Activated T-helper 1 cell treated with anti-CD3 and anti-CD28 coated beads, Interleukin-2, amount 50 U/mL, for 16 hours (primary cell): ENCODE results near the gene EPB42.
"Not testable (repeated sequence)": the region's sequence is repeated elsewhere in the genome, so short reads cannot be mapped to it uniquely, and the experiment has no call there.

Experiments used
- DNase-seq, 2 donors: peaks; one replicate each; pipeline ENCODE4 v3.0.0-alpha.2; 2020; ENCODE audit warnings: low read depth in 1 of 2, low spot score in 1 of 2

Gene EPB42

GRCh38 chr15:43212951-43213350 lies 7.9 kb downstream of the EPB42 start:
- no peak for DNase-seq

GRCh38 chr15:43212299-43212698 lies 8.5 kb downstream of the EPB42 start:
- DNase-seq, result no peak

- no peak for DNase-seq
These were observed 9.5 kb downstream of the EPB42 start for GRCh38 chr15:43211224-43211735.

GRCh38 chr15:43210807-43211206 lies 10.0 kb downstream of the EPB42 start:
- no peak for DNase-seq

GRCh38 chr15:43210172-43210745 lies 10.6 kb downstream of the EPB42 start:
- DNase-seq, result no peak

GRCh38 chr15:43209059-43209824 lies 11.6 kb downstream of the EPB42 start:
- no peak for DNase-seq

- no peak for DNase-seq
These were observed 12.5 kb downstream of the EPB42 start for GRCh38 chr15:43208052-43209002.

- no peak for DNase-seq
These were observed 13.8 kb downstream of the EPB42 start for GRCh38 chr15:43207024-43207423.

GRCh38 chr15:43206054-43206453 lies 14.8 kb downstream of the EPB42 start:
- no peak for DNase-seq

GRCh38 chr15:43204016-43204901 lies 16.6 kb downstream of the EPB42 start:
- no peak for DNase-seq

GRCh38 chr15:43199945-43200488 lies 20.8 kb downstream of the EPB42 start:
- DNase-seq, result no peak

- DNase-seq, result no peak
These were observed 21.8 kb downstream of the EPB42 start for GRCh38 chr15:43198992-43199391.

- DNase-seq, result not testable (repeated sequence)
These were observed 22.3 kb downstream of the EPB42 start for GRCh38 chr15:43198556-43198955.

- not testable (repeated sequence) for DNase-seq
These were observed 23.0 kb downstream of the EPB42 start for GRCh38 chr15:43197773-43198172.

GRCh38 chr15:43196760-43197548 lies 23.9 kb downstream of the EPB42 start:
- DNase-seq, result no peak

GRCh38 chr15:43194795-43195194 lies 26.0 kb downstream of the EPB42 start:
- DNase-seq, result no peak

- no peak for DNase-seq
These were observed 27.1 kb downstream of the EPB42 start for GRCh38 chr15:43193710-43194109.

- DNase-seq, result no peak
These were observed 30.6 kb downstream of the EPB42 start for GRCh38 chr15:43190178-43190577.

GRCh38 chr15:43189296-43189695 lies 31.5 kb downstream of the EPB42 start:
- no peak for DNase-seq
